ENCODE measurements around the gene BANP.
A peak's percentile ranks its signal among the peaks of the same experiment; 100 is the strongest.
"Not testable (repeated sequence)": the region's sequence is repeated elsewhere in the genome, so short reads cannot be mapped to it uniquely, and the experiment has no call there.

The BANP gene

GRCh38 chr16:88023366-88023765 is 72.1 kb downstream of the BANP start:
- no peak overlapping the region for H3K27ac ChIP-seq
- no peak for TF ChIP-seq ZFX (IDR thresholded peaks at IDR 0.05)
- TF ChIP-seq, protein P1, sequence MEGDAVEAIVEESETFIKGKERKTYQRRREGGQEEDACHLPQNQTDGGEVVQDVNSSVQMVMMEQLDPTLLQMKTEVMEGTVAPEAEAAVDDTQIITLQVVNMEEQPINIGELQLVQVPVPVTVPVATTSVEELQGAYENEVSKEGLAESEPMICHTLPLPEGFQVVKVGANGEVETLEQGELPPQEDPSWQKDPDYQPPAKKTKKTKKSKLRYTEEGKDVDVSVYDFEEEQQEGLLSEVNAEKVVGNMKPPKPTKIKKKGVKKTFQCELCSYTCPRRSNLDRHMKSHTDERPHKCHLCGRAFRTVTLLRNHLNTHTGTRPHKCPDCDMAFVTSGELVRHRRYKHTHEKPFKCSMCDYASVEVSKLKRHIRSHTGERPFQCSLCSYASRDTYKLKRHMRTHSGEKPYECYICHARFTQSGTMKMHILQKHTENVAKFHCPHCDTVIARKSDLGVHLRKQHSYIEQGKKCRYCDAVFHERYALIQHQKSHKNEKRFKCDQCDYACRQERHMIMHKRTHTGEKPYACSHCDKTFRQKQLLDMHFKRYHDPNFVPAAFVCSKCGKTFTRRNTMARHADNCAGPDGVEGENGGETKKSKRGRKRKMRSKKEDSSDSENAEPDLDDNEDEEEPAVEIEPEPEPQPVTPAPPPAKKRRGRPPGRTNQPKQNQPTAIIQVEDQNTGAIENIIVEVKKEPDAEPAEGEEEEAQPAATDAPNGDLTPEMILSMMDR (conservative IDR thresholded peaks at IDR 0.05): no peak

DNA sequence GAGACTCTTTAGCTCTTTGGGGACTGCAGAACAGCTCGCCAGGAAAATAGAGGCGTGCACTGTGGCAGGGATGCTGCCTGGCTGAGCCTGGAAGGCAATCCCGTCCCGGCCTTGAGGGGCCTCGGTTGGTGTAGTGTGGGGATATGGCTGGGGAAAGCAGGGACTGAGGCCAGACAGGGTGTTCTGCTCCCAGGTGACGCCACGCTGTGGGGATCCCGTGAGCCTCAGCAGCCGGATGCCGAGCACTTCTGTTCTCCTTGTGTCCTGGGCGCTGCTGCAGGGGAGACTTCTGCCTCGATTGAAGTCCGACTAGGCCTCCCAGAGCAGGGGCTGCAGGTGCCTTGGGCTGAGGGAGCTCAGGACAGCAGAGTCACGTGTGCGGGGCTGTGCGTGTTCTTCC is 72.6 kb downstream of the BANP start:
- TF ChIP-seq, protein P1 (conservative IDR thresholded peaks at IDR 0.05): no peak
- no peak for TF ChIP-seq ZFX (IDR thresholded peaks at IDR 0.05)
- H3K27ac ChIP-seq: no peak overlapping the region

DNA sequence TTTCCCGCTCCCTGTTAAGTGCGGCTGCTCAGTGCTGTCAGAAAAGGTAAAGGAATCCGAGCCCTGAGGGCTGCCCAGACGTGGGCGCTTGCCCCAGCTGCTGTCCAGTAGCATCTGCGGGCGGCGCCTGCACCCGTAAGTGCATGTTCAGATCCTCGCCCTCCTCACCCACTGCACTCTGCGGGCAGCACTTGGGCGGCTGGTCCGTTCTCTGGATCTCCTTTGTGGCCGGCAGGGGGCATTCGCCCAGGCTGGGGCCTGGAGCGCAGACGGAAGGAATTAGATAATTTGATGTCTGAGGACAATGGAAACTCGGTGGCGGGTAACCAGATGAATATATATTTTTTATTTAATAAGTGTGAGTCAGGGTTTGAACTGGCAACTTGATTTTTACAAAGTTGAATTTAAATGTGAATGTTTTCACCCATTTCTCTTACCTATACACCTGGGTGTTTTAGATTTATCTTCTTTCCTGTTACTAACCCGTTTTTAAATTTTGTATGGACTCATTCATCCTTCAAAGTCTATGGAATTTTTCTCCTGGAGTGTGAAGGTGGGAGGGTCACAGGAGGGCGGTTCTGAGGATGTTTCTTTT is 73.4 kb downstream of the BANP start:
- not testable (repeated sequence) for H3K27ac ChIP-seq
- TF ChIP-seq, protein P1 (conservative IDR thresholded peaks at IDR 0.05): peak; percentile 60

- not testable (repeated sequence) for H3K27ac ChIP-seq
Measured at GRCh38 chr16:88025086-88025492, 73.9 kb downstream of the BANP start.

GRCh38 chr16:88025828-88026555 is 74.8 kb downstream of the BANP start:
- not testable (repeated sequence) for H3K27ac ChIP-seq

DNA sequence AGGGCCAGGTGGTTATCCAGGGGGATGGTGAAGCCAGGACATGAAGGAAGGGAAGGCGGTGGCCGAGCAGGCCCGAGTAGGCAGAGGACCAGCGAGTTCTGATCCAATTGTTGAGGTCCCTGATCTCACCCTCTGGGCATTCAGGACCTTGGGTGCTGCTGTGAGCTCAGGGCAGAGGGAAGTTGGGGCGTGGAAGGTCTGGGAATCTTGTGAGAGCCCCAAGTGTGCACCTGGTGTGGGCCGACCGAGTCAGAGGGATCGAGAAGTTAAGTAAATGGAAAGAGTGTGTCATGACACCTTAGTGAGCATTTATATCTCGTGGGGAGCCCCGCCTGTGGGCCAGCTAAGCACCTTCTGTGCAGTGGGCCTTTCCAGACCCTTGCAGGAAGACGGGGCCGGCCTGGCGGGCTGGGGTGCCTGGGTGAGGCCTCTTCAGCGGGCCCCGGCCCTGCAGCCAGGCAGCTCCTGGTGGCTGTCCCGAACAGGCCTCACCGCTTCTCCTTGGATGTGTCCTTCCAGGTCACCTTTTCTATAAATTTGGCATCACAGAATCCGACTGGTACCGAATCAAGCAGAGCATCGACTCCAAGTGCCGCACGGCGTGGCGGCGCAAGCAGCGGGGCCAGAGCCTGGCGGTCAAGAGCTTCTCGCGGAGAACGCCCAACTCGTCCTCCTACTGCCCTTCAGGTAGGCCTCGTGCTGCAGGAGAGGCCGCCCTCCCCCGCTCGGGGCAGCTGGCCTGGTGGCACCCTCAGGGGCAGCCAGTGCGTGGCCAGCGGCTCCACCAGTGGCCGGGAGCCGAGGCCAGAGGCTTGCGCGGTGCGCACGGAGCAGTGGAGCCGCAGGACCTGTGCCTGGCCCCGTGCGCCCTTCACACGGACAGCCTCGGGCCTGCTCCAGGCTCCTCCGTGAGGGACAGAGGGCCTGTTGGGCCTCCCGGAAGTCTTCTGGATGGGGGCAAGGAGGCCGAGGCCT is 76.0 kb downstream of the BANP start:
- TF ChIP-seq ZFX (IDR thresholded peaks at IDR 0.05): no peak
- TF ChIP-seq, protein P1 (conservative IDR thresholded peaks at IDR 0.05): no peak
- H3K27ac ChIP-seq: no peak overlapping the region

DNA sequence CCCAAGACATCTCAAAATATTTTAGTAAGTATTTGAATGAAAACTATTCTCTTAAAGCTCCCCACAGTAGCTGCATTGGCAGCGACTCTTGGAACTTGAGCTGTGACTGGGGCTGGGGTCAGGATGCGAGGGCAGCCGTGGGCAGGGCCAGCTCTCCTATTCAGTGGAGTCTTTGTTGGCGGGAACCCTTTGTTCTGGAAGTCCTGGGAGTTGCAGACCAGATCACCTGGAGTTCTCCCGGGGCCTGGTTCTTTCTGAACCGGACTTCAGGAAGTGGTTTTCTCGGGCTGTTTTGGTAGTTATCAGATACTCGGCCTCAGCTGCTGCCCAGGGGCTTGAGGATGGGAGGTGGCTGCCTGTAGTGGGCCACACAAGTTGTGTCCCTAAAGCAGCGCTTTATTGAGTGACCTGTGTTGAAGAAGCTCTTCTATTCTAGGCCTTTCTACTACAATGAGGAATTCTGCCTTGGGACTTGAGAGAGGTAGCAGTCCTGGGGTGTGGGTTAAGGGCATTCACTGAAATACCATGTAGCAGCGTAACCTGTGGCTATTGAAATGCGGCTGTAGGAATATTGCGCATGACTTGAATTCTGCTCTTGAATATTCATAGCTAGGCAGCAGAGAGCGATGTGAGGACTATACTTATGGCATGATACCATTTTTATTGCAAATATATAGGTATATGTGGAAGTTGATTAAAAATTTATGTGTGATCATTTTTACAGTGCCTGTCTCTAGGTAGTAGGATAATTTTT is 77.1 kb downstream of the BANP start:
- H3K27ac ChIP-seq: not testable (repeated sequence)

GRCh38 chr16:88030498-88030897 is 79.3 kb downstream of the BANP start:
- H3K27ac ChIP-seq: no peak overlapping the region
- TF ChIP-seq, protein P1 (conservative IDR thresholded peaks at IDR 0.05): no peak

DNA sequence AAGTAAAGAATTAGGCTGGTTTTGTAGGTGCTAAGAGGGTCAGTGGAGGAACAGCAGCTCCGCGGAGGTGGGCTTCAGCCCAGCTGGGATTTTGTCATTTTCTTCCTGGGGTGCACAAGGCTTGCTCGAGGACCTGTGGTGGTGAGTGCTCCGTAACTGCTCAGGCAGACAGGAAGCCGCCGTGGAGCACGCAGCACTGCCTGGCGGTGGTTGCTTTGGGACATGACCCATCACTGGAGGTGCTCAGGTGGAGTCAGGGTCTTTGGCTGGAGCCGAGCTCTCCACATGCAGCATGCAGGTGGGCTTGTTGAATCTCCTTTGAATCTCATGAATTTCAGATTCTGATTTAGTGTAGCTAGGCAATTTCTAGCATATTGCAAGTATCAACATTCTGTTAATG is 79.7 kb downstream of the BANP start:
- not testable (repeated sequence) for H3K27ac ChIP-seq

DNA sequence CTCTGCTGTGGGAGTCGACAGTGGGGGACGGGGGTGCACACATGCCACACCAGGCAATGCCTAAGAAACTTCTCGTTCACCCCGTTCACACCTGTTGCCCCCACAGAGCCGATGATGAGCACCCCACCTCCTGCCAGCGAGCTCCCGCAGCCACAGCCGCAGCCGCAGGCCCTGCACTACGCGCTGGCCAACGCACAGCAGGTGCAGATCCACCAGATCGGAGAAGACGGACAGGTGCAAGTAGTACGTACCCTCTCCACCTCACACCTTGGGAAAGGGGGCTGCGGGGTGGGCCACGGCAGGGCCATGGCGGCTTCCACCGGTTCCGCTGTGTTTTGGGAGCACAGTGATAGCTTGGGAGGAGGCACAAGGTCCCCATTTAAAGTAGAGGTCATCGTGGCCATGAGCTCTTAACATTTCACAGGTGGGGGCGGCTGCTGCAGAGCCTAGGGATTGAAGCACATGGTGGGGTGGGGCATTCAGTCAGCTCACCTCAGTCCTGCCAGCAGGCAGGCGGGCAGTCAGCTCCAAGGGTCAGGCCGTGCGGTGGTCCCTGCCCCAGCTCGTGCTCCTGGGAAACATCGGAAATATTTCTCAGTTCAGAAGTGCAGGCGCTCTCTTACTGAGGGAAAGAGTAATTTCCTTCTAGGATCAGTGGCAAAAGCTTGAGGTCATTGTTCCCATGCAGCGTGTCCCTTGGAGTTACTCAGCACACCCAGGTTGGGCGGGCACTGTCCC is 81.9 kb downstream of the BANP start:
- H3K27ac ChIP-seq: peak overlapping the region; percentile 23; the same call in 1 of the 2 replicates

All from C4-2B (cell line).